ENCODE results near the gene USP46. TPM values are rescaled to one million over a fixed set of nuclear protein-coding genes. Genes with fewer than 3 reads are reported as not detected.
A peak's percentile ranks its signal among the peaks of the same experiment; 100 is the strongest.

Gene USP46
- total RNA-seq (2021): 48.1 to 54.1 TPM (median 49.5 TPM) in 3 replicates
- Bru-seq, nascent RNA: percentile 89 among the genes with signal in this experiment
- long read RNA-seq, experiment 1, full-length matches to known transcripts: 114 of 175 reads
- long read RNA-seq, experiment 1, partial matches to known transcripts: 18 of 175 reads
- long read RNA-seq, experiment 1, other reads (novel, unspliced or antisense): 43 of 175 reads
- long read RNA-seq, experiment 2, full-length matches to known transcripts: 14 of 56 reads
- long read RNA-seq, experiment 2, partial matches to known transcripts: 7 of 56 reads
- long read RNA-seq, experiment 2, other reads (novel, unspliced or antisense): 35 of 56 reads
- long read RNA-seq, experiment 3, full-length matches to known transcripts: 5 of 15 reads
- long read RNA-seq, experiment 3, partial matches to known transcripts: 2 of 15 reads
- long read RNA-seq, experiment 3, other reads (novel, unspliced or antisense): 8 of 15 reads

DNA sequence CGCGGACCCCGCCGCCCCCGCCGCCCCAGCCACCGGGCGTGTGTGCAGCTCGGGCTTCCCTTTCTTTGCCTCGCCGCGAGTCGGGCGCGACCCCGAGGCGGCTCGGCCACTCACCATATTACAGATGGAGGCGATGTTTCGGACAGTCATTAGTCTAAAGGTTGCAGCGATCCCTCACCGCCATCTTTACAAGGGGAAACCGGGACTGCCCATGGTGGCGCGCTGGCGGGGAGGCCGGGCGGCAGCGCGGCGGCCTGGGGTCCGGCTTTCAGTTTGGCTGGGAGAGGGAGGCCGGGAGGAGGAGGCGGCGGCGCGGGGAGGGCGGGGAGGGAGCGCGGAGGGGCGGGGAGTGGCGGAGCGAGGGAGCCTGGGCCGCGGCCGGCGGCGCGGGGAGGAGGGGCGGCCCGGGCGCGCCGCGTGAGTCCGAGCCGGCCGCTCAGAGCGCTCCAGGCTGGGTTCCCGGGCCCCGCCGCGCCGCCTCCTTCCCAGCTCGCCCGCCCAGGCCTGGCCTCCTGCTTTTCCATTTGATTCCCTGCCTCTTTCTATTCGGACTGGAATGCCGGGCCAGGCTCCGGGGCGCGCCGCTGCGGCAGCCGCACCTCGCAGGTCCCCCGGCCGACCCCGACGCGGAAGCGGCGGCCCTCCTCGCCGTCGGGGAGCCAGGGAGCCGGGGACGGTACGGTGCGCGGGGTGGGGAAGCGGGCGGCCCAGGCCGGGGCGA lies at the start of gene USP46:
Gene USP46 (minus strand): TSS at position 301 of the 721 bp plus-strand sequence. CDS start 151 bp downstream, at position 150.
- Mint-ChIP-seq H3K9me3 (peaks cover 23% of the 10 kb centered on the region), H3K4me3 (peak within 1 kb of the TSS; percentile 78), H3K4me1 (peaks cover 51% of the 10 kb centered on the region), H3K27ac (peak within 1 kb of the TSS; percentile 93; the same call in 1 of the 2 replicates), H3K36me3 (peaks cover 44% of the 10 kb centered on the region), H3K27me3 (ENCODE audit: low read depth) (peaks cover 10% of the 10 kb centered on the region)
- 0 out of 2 replicates have a peak, but pooled peaks have one; percentile 16 for TF ChIP-seq TP53 (CRISPR knock-in tag; IDR thresholded peaks at IDR 0.05)
- 0 out of 2 replicates have a peak, but pooled peaks have one; percentile 63 for TF ChIP-seq KAT7 (CRISPR knock-in tag; IDR thresholded peaks at IDR 0.05; ENCODE audit: borderline replicate concordance)
- peak; percentile 20; the same call in 1 of the 2 replicates for TF ChIP-seq MAX (CRISPR knock-in tag; IDR thresholded peaks at IDR 0.05)
- no peak for TF ChIP-seq CBFB (CRISPR knock-in tag; IDR thresholded peaks at IDR 0.05; ENCODE audit: low read depth)
- no peak for TF ChIP-seq ZNF263 (CRISPR knock-in tag; IDR thresholded peaks at IDR 0.05; ENCODE audit: low read depth)
- 0 out of 2 replicates have a peak, but pooled peaks have one; percentile 39 for TF ChIP-seq HMGXB4 (CRISPR knock-in tag; IDR thresholded peaks at IDR 0.05)
- TF ChIP-seq JUN (CRISPR knock-in tag; IDR thresholded peaks at IDR 0.05): 0 out of 2 replicates have a peak, but pooled peaks have one; percentile 55
- TF ChIP-seq, protein P1, sequence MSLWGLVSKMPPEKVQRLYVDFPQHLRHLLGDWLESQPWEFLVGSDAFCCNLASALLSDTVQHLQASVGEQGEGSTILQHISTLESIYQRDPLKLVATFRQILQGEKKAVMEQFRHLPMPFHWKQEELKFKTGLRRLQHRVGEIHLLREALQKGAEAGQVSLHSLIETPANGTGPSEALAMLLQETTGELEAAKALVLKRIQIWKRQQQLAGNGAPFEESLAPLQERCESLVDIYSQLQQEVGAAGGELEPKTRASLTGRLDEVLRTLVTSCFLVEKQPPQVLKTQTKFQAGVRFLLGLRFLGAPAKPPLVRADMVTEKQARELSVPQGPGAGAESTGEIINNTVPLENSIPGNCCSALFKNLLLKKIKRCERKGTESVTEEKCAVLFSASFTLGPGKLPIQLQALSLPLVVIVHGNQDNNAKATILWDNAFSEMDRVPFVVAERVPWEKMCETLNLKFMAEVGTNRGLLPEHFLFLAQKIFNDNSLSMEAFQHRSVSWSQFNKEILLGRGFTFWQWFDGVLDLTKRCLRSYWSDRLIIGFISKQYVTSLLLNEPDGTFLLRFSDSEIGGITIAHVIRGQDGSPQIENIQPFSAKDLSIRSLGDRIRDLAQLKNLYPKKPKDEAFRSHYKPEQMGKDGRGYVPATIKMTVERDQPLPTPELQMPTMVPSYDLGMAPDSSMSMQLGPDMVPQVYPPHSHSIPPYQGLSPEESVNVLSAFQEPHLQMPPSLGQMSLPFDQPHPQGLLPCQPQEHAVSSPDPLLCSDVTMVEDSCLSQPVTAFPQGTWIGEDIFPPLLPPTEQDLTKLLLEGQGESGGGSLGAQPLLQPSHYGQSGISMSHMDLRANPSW (CRISPR knock-in tag; conservative IDR thresholded peaks at IDR 0.05; ENCODE audit: low read depth): no peak
- TF ChIP-seq E2F5 (CRISPR knock-in tag; IDR thresholded peaks at IDR 0.05): no peak
- TF ChIP-seq SMAD4 (CRISPR knock-in tag; IDR thresholded peaks at IDR 0.05): no peak
- peak; percentile 77; the same call in 1 of the 2 replicates for TF ChIP-seq ELF4 (CRISPR knock-in tag; IDR thresholded peaks at IDR 0.05; ENCODE audit: low read depth)
- CTCF ChIA-PET: interaction anchor here (2.4 kb wide), 1 partner anchor 72 kb away, joined by 17 read pairs; no protein-coding TSS in a partner anchor
- DNase-seq (ENCODE audit: low spot score): peak; percentile 68
- POLR2A ChIA-PET: interaction anchor here (3.1 kb wide), 1 partner anchor 53 kb away, joined by 32 read pairs; no protein-coding TSS in a partner anchor
- peak; percentile 62 for ATAC-seq

DNA sequence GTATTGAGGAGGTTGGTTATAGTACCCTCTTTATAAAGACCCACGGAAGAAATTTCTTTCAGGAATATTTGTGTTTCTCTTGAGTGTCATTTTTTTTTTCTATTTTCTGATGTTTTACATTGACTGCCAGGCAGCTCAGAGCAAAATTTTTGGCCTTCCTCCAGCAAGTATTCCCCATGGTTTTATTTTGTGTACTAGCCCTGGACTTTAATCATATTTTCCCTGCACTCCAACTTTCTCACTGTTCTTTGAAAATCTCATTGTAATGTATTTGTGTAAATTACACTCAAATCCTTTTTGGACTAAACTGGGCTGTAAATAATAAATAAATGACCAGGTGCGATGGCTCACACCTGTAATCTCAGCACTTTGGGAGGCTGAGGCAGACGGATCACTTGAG lies 45.6 kb upstream of the USP46 start:
- H3K4me3 Mint-ChIP-seq: no peak overlapping the region
- H3K36me3 Mint-ChIP-seq: no peaks in the 10 kb centered on the region
- ChIA-PET CTCF (interaction anchor here (1.5 kb wide), 1 partner anchor 117 kb away, joined by 5 read pairs; no protein-coding TSS in a partner anchor), POLR2A (no interaction called here)
- H3K27ac Mint-ChIP-seq: no peak overlapping the region
- peaks cover 13% of the 10 kb centered on the region for H3K4me1 Mint-ChIP-seq
- no peak for ATAC-seq
- no peak for TF ChIP-seq GRHL2 (CRISPR knock-in tag; IDR thresholded peaks at IDR 0.05; ENCODE audit: insufficient replicate concordance, severe bottlenecking)
- H3K9me3 Mint-ChIP-seq: no peaks in the 10 kb centered on the region
- DNase-seq (ENCODE audit: low spot score): no peak
- no peaks in the 10 kb centered on the region for H3K27me3 Mint-ChIP-seq (ENCODE audit: low read depth)

DNA sequence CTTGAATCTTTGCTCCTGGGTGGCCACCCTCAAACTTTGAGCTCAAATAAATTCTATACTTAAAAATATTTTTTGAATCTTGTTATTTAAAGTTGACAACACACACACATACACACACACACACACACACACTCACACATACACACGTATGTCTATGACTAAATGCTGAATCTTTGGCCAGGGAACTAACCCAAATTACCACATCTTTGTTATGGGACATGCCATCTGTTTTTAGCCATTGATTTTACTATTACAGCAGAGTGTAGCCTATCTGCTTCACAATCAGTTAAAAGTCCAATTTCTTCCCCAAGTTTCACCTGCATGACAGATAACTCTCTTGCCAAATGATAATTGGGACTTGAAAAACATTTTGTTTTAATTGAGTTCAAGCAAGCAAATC lies 45.0 kb upstream of the USP46 start:
- H3K4me3 Mint-ChIP-seq: no peak overlapping the region
- H3K4me1 Mint-ChIP-seq: peaks cover 11% of the 10 kb centered on the region
- no peak for ATAC-seq
- no peaks in the 10 kb centered on the region for H3K27me3 Mint-ChIP-seq (ENCODE audit: low read depth)
- no peaks in the 10 kb centered on the region for H3K36me3 Mint-ChIP-seq
- TF ChIP-seq KAT7 (CRISPR knock-in tag; IDR thresholded peaks at IDR 0.05; ENCODE audit: borderline replicate concordance) (no peak), ZBTB21 (CRISPR knock-in tag; IDR thresholded peaks at IDR 0.05; ENCODE audit: borderline replicate concordance) (no peak), NR1H2 (CRISPR knock-in tag; IDR thresholded peaks at IDR 0.05) (no peak), HMGXB4 (CRISPR knock-in tag; IDR thresholded peaks at IDR 0.05) (no peak), GRHL2 (CRISPR knock-in tag; IDR thresholded peaks at IDR 0.05; ENCODE audit: insufficient replicate concordance, severe bottlenecking) (no peak)
- ChIA-PET CTCF (interaction anchor here (1.5 kb wide), 1 partner anchor 116 kb away, joined by 5 read pairs; no protein-coding TSS in a partner anchor), POLR2A (interaction anchor here (1.0 kb wide), 1 partner anchor 8 kb away, joined by 3 read pairs; no protein-coding TSS in a partner anchor)
- no peak overlapping the region for H3K27ac Mint-ChIP-seq
- DNase-seq (ENCODE audit: low spot score): no peak
- H3K9me3 Mint-ChIP-seq: no peaks in the 10 kb centered on the region
